HG03457 (cell line): ENCODE results near the gene FGF6.
"Not testable (repeated sequence)": the region's sequence is repeated elsewhere in the genome, so short reads cannot be mapped to it uniquely, and the experiment has no call there.

ENCODE experiments used
- ATAC-seq: cut with Tn5 transposase; IDR thresholded peaks from one replicate; pipeline ENCODE4 v1.9.1; 2021; ENCODE audit warnings: moderate number of reproducible peaks; ENCODE audit not compliant: unreplicated experiment

Gene FGF6

DNA sequence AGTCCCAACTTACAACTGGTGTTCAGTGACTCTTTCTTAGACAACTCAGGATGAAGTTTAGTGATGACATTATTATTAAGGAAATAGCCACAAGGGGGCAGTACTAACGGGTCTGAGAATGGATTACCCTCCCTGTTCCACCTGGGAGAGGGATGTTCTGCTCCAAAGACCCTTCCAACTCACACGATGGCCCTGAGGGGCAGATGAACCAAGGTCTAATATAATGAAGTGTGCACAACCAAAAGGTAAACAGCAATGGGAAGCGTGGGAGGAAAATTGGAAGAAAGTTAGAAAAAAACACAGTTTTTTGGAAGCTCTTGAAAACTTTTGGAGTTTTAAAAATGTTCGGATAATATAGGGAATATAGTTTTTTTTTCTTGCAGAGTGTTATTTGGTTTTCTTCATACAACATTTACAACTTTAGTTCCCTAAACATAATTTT, 24.0 kb downstream of the FGF6 start:
- no peak for ATAC-seq

DNA sequence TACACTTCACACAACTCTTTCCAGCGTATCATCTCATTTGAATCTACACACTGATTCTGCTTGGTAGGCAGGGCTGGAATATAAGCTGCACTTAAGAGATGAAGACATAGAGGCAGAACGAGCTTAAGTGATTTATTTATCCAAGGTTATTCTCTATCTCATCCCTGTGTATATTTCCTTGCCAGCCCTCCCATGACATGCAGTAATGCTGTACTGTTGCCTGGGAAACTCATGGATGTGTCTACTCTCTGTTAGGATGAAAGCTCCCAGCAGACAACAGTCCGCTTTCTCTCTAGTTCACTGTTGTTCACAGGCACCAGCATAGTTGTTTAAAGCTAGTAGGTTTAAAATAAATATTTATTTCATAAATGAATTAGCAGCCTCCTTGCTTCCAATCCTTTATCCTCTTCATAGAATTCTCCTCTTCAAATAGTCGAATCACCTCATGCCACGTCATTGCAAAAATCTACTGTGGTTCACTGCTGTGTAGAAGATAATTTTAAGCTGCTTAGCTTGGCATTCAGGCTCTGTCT, 25.4 kb downstream of the FGF6 start:
- ATAC-seq: no peak

DNA sequence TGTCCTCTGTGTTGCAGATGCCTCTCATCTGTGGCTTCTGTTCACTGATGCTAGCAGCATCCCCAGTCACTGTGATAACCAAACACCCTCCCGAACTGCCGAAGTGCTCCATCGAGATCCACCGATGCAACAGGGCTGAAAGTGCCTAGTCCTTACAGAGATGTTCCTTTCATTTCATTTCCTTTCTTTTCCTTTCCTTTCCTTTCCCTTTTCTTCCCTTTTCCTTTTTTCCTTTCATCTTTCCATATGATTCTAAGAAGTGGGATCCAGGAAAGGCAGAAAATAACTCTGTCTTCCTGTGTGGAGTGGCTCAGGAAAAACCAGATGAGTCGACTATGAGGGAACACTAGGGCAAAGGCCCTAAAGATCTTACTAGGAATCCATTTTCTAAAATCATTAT, 26.7 kb downstream of the FGF6 start:
- ATAC-seq: no peak

DNA sequence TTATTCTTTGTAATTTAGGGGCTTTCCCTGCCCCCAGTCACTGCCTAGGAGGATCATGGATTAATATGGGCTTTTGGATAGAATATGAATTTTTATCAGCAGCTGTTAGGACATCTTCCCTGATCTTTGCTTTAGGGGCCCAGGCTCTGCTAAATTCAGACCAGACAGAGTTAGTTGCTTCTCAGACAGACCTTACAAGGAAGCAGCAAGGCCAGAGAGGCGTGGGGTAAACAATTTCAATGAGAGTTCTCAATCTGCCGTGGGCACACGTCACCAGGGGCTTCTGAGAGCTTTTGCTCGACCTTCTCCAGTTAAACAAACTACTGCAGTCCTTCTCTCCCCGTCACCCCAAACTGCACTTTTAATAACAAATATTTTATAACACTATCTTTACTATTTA, 27.7 kb downstream of the FGF6 start:
- no peak for ATAC-seq

DNA sequence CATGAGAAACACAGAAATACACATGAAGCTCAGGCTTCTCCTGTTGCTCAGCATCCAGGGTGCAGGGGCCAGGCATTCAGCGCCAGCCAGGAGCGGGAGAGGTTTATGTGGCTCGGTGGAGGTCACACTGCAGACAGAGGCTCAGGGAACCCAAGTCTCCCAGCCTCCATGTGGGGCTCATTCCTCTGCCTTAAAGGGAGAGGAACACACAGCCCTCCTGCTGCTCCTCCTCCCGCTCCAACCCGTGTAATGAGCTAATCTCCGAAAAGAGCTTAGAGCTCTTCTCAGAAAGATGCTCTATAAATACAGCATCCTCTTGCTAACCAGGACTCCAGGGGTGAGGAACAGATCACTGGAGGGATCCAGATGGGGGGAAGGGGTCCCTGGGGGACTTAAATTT, 28.2 kb downstream of the FGF6 start:
- no peak for ATAC-seq

DNA sequence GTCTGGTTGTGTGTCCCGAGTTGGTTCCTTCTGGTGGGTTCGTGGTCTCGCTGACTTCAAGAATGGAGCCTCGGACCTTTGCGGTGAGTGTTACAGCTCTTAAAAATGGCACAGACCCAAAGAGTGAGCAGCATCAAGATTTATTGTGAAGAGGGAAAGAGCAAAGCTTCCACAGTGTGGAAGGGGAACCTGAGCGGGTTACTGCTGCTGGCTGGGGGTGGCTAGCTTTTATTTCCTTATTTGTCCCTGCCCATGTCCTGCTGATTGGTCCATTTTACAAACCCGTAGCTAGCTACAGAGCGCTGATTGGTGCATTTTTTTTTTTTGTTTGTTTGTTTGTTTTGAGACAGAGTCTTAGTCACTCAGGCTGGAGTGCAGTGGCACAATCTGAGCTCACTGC, 29.3 kb downstream of the FGF6 start:
- ATAC-seq: no peak

DNA sequence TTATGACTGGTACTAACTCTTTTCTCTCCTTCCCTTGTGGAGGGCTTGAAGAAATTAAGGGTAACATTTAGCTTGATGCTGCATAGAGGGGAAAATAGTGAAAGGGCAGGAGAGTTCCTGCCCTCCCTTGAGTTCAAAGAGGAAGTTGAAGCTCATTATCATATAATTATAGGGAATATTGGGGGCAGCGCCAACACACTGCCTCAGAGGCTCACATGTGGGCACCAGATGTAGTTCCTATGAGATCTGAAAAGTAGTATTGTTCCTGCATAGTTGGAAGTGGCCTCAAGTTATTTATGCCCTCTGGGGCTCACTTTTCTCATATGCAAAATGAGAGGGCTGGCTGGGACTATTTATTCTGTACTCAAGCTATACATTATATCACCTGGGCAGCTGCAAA, 33.1 kb downstream of the FGF6 start:
- no peak for ATAC-seq

DNA sequence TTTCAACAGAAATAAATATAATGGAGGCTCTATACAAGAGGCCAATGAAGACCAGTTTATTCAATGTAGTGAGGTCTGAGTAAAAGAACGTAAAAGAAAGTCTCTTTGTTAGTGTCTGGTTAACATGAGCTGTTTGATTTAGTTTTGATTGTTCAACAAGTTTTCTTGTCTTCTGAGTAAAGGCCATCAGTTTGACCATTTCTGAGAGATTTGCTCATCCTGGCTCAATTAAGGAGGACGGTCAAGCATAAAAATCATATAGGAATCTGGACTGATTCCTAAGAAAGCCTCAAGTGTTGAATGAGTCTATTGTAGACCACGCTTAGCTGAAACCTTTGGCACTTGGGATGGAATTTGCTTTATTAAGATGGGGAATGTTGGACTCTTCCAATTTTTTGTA, 33.6 kb downstream of the FGF6 start:
- no peak for ATAC-seq

DNA sequence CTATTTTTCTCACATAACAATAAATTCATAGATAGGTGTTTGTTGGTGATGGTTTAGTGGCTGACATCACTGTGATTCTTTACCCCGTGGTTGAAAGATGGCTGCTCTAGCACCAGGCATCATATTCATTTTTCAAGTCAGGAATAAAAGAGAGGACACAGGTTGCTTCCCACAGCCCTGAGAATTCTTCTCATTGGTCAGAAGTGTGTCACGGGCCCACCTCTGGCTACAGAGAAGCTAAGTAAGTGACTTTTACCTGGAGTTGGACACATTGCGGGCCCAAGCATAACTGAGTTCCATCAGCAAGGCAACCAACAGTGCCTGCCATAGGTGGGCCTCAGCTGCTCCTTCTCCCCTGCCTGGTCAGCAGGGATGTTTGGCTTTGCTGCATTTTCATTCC, 38.5 kb downstream of the FGF6 start:
- no peak for ATAC-seq

DNA sequence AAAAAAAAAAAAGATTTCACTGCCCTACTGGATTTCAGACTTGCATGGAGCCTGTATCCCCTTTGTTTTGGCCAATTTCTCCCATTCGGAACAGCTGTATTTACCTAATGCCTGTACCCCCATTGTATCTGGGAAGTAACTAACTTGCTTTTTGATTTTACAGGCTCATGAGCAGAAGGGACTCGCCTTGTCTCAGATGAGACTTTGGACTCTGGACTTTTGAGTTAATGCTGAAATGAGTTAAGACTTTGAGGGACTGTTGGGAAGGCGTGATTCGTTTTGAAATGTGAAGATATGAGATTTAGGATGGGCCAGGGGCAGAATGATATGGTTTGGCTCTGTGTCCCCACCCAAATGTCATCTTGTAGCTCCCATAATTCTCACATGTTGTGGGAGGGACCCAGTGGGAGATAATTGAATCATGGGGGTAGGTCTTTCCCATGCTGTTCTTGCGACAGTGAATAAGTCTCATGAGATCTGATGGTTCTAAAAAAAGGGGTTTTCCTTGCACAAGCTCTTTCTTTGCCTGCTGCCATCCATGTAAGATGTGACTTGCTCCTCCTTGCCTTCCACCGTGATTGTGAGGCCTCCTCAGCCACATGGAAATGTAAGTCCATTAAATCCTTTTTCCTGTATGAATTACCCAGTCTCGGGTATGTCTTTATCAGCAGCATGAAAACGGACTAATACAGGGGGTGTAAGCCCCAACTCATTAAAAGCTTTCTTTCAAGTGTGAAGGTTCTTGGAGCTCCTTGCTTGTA, 40.6 kb downstream of the FGF6 start:
- not testable (repeated sequence) for ATAC-seq

DNA sequence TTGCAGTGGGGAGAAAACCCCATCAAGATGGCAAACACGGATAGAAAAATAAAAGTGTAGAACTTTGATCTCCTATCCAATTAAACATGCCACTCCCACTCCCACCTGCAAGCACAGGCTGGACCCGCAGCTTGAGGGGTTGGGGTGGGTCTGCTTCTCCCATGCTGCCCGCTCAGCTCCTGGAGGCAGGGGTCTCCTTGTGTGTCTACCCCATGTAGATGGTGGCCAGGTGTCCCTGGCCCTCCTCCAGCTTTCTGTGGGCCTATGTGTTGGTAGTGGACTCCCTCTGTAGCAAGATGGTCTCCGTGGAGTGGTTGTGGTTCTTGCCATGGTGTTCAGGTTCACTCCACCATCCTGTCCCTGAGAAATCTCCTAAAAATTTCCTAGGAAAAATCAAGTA, 42.6 kb downstream of the FGF6 start:
- ATAC-seq: no peak

DNA sequence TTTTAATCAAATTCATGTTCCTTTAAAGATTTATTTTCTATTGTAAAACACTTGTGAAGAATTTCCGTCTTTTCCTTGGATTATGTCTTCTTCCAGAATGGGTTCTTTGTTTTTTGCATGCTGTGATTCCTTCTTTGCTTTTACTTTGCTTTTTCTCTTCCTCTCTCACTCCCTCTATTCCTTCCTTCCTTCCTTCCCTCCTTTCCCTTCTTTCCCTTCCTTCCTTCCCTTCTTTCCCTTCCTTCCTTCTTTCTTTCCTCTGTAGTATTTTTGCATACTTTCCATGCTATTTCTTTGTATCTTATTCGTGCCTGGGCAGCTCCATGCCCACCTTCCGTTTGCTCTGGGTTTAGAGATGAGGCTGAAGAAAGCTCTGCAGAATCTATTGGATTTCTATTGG, 44.5 kb downstream of the FGF6 start:
- no peak for ATAC-seq

DNA sequence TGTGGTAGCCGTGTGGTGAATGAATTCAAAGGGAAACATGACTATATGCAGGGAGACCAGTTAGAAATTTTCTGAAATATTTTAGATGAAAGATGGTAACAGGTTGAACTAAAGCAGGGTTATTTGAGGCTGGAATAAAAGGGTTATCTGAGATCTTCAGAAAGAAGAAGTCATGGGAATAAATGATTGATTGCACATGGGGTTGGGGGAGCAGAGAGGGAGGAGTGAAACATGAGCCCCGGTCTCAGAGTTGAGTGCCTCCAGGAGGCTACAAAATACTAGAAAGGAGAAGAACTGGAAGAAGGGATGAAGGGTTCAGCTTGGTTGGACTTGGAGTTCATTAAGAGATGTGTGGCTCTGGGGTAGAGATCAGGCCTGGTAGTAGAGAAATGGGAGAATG, 49.8 kb downstream of the FGF6 start:
- no peak for ATAC-seq

DNA sequence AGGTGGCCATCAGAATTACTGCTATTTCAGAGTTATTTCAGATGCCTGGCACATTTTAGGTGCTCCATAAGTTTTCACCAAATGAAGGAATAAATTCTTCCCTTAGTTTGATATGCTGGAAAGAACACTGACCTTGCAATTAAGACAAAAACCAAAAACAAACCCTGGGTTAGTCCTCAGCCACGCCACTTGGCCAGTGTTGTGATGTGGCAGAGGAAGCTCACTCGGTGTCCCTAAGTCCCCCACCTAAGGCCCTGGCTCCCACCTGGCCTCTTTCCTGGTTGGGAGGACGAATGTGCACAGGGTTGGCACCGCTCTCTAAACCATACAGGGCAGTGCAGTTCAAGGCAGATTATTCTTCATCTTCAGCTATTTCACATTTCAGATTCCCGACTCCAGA, 52.4 kb downstream of the FGF6 start:
- no peak for ATAC-seq

DNA sequence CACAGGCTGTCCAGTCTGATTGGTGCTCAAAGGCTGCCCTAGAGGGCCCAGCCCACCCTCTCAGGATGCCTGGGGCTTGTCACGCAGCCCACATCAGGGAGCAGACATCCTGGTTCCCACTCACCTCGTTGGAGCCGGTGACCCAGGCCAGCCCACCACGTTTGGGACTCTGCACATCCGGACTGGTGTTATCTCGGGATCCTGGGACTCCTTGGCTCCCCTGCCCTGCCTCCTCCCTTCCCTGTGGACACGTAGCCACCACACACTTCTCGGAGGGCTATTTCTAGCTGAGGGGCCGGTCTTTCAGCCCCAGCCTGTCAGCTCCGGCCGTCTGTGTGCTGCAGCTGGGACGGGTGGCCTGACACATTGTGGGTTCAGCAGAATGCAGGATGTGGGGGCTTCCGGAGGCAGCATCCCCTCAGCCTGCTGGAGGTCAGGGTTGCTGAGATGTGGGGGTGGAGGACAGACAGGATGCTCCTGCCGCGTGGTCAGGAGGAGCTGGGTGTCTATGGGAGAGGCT, 53.3 kb downstream of the FGF6 start:
- ATAC-seq: no peak

DNA sequence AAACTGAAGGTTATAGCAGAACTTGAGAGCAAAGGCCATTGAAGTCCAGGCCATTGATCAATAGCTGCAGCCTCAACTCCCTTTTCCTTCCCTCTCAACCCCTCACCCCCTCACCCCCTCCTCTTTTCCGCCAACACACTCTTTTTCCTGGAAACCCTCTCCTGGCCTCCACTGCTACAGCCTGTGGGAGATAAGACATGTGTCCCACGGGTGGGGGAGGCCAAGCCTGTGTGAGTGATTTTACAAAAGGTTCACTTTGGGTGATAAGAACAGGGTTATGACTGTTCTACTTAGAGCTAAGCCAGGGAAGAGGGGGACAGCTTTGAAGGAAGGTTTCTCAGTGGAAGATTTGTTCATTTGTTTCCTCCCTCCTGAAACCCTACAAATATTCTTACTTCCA, 57.0 kb downstream of the FGF6 start:
- ATAC-seq: no peak

DNA sequence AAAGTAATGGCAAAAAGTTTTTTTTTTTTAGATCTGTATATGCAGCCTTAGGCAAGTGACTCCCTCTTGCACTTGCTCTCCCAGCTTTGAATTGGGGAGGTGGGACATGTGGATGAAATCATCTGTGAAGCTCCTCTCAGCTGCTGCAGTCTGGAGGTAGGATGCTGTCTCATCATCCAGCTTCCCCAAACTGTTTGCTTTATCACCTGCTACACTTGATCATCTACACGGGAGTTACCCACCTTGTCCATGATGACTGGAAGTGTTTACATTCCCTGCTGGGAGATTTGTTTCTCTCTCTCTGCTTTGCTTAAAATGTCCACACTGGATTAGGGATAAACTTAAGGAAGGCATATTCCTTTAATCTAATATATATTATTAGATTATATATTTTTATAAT, 57.6 kb downstream of the FGF6 start:
- no peak for ATAC-seq

DNA sequence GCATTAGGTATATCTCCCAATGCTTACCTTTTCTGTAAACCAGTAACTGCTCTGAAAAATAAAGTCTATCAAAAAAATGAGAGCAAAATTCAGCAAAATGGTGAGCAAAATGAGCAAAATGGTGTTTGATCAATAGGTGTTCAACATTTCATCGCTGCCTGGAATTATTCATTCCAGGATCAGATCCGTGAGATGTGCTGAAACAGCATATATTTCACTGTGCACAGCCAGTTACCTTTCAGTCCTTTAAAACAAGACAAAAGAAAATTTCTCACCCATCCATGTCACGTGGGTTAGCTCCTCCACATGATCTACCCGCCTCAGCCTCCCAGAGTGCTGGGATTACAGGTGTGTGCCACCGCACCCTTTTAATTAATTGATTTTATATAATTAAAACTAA, 58.0 kb downstream of the FGF6 start:
- ATAC-seq: no peak

DNA sequence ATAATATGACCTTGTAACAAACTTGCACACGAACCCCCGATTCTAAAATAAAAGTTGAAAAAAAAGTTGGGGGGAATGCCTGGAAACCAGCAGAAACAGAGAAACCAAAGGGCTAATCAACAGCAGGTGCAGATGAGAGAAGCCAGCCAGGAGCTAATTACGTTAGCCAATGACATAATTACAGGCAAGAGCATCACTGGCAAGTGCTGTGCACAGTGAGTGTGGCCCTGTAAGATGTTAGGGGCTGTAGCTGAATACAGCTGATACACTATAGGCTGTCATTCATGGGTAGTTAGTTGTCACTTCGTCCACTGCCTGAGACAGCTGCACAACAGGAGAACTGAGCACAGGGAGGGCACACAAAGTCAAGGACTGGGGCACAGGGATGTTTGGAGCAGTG, 58.8 kb downstream of the FGF6 start:
- ATAC-seq: no peak
